ENCODE measurements around the gene GALNT2.

GALNT2 gene

DNA sequence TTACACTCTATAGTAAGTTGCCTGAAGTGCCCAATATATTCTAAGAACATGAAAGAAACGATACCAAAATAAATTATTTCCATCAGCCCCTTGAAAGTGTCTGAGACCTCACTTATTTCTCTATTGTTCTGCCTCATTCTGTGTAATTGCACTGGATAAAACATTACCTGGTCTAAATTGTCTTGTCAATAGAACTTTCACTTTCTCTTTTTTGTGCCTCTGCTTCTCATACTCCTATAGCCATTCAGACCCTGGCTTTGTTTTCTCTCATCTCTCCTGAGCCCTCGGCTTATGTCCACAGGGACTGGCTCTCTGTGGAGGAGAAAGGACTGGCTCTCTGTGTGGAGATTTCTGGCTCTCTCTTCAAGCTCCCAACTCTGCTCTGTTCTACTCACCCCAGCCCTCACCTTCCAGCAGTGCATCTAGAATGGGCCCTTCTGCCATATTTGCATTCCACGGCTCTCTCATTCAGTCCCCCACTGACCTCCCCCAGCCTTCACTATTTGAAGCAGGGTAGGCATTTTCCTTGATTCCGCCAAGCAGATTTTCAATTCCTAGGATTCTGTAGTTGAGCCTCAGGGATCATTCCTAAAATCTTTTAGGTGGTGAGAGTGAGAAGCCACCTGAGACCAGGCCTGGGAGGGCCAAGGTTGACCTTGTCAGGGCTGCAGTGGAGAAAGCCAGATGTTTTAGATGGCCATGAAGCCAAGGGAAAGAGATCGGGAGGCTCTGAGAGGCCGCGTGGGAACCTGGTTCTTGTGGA is 15.9 kb upstream of the GALNT2 start:
- DNase-seq (ENCODE audit: low read depth in 2 of 2, low spot score in 1 of 2), result no peak

- no peak for DNase-seq (ENCODE audit: low read depth in 2 of 2, low spot score in 1 of 2)
Observed at GRCh38 chr1:230052018-230052417, 15.0 kb upstream of the GALNT2 start.

- no peak for DNase-seq (ENCODE audit: low read depth in 2 of 2, low spot score in 1 of 2)
Observed at GRCh38 chr1:230052665-230053064, 14.4 kb upstream of the GALNT2 start.

GRCh38 chr1:230054092-230054749 is 12.8 kb upstream of the GALNT2 start:
- no peak for DNase-seq (ENCODE audit: low read depth in 2 of 2, low spot score in 1 of 2)

GRCh38 chr1:230056098-230056497 is 10.9 kb upstream of the GALNT2 start:
- DNase-seq (ENCODE audit: low read depth in 2 of 2, low spot score in 1 of 2), result no peak

GRCh38 chr1:230057100-230057499 is 9.9 kb upstream of the GALNT2 start:
- no peak for DNase-seq (ENCODE audit: low read depth in 2 of 2, low spot score in 1 of 2)

GRCh38 chr1:230057681-230058565 is 9.1 kb upstream of the GALNT2 start:
- no peak for DNase-seq (ENCODE audit: low read depth in 2 of 2, low spot score in 1 of 2)

DNA sequence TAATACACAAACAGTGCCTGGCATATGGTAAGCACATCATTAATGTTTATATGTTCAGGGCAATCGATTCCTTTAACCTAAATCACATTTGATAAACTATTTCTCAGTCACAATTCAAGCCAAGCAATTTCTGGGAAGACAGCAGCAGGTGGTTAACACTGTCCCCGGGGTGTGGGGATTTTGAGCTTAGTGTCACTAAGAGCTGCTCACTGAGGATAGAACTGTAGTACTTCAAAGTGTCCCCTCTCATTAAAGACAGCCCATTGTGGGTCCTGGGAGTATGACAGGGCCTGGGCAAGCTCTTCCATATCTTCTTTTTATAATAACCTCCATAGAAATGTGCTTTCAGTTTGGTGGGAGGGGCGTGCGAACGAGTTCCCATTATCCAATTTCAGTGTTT is 8.4 kb upstream of the GALNT2 start:
- DNase-seq (ENCODE audit: low read depth in 2 of 2, low spot score in 1 of 2), result no peak

GRCh38 chr1:230061801-230062200 is 5.2 kb upstream of the GALNT2 start:
- DNase-seq (ENCODE audit: low read depth in 2 of 2, low spot score in 1 of 2), result no peak

GRCh38 chr1:230062521-230062920 is 4.5 kb upstream of the GALNT2 start:
- no peak for DNase-seq (ENCODE audit: low read depth in 2 of 2, low spot score in 1 of 2)

- no peak for DNase-seq (ENCODE audit: low read depth in 2 of 2, low spot score in 1 of 2)
Observed at GRCh38 chr1:230064283-230064682, 2.8 kb upstream of the GALNT2 start.

- no peak for DNase-seq (ENCODE audit: low read depth in 2 of 2, low spot score in 1 of 2)
Observed at GRCh38 chr1:230065161-230065560, 1.9 kb upstream of the GALNT2 start.

GRCh38 chr1:230065571-230065970 is 1.5 kb upstream of the GALNT2 start:
- DNase-seq (ENCODE audit: low read depth in 2 of 2, low spot score in 1 of 2), result no peak

DNA sequence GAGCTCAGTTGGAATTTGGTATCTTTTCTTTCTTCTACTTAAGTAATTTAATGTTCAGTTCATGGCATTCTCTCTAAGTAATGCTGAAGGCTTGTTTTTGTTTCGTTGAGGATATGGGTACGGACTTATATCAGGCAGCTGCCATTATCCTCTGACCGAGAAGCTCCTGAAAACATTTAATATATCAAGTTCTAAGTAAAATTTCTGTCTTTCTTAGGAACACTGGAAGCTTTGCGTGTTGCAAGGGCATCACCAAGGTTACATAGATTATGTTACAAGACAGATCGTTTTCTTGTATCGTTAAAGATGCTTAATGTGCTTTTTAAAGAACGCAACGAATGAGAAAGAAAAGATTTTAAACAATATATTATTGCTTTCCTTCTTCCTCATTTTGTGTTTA is 1.0 kb upstream of the GALNT2 start:
- no peak for DNase-seq (ENCODE audit: low read depth in 2 of 2, low spot score in 1 of 2)

GRCh38 chr1:230067419-230067870 is 407 bp downstream of the GALNT2 start:
- no peak for DNase-seq (ENCODE audit: low read depth in 2 of 2, low spot score in 1 of 2)

- DNase-seq (ENCODE audit: low read depth in 2 of 2, low spot score in 1 of 2), result no peak
Observed at GRCh38 chr1:230067871-230068620, 1.0 kb downstream of the GALNT2 start.

DNA sequence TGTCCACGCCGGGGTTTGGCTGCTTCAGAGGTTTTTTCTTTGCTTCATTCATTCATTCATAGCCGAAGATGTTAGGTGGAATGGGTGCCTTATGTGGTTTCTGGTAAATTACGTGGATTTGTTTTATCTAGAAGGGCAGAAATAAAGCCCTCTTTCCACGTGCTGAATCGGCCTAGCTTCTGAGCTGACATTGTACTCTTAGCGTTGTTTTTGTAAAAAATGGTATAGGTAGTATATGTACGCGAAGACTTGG is 1.5 kb downstream of the GALNT2 start:
- no peak for DNase-seq (ENCODE audit: low read depth in 2 of 2, low spot score in 1 of 2)

DNA sequence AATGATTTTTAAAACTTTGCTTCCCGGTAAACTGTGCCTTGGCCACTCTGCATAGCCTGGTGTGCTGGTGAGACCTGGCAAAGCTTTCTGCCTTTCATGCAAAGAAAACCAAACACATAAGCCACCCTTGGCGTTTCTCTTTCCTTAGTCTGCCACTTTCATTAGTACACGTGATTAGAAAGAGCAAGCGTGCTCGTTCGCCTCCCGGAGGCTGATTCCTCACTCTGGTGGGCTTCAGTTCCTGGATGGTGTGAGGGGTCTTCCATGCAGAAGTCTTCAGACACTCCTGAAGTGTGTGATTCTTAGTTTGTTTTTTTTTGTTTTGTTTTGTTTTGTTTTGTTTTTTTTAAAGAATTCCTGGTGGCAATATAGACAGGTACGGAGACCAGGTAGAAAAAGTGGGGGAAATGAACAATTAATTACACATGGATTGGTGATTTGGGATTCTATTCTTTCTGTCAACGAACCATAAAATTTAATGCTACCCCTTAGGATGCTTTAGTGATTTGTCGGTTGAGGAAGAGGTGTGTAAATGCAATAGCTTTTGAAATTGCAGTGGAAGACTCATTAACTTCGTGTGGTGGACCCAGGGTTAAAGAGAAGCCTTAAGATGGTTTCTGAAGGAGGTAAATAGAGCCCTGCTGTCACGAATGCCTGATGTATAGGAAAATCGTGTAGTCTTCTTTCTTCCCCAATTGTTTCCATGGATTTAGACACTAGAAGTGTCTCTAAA is 2.1 kb downstream of the GALNT2 start:
- no peak for DNase-seq (ENCODE audit: low read depth in 2 of 2, low spot score in 1 of 2)

DNA sequence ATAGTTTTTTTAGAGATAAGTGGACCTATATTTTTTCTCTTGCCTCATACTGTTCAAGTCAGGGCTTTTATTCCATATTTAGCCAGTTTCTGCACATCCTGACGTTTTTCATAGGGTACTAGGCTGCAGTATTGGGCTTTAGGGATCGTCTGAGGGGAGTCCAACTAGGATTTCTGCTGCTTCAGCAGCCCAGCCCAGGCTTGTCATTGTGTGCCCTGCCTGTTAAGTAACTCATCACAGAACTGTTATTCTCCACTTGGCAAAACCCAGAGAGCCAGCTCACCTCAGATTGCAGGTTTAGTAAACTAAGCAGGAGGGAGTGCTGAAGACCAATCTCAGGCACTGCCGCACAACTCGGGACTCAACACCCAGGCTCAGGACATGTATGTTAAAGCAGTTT is 2.8 kb downstream of the GALNT2 start:
- DNase-seq (ENCODE audit: low read depth in 2 of 2, low spot score in 1 of 2), result no peak

GRCh38 chr1:230070321-230071208 is 3.5 kb downstream of the GALNT2 start:
- no peak for DNase-seq (ENCODE audit: low read depth in 2 of 2, low spot score in 1 of 2)
